ENCODE results near the gene C5orf63. TPM values are rescaled to one million over a fixed set of nuclear protein-coding genes. Genes with fewer than 3 reads are reported as not detected.

Gene C5orf63
- total RNA-seq, 1 experiment from 2014 or later = 2.2 TPM

DNA sequence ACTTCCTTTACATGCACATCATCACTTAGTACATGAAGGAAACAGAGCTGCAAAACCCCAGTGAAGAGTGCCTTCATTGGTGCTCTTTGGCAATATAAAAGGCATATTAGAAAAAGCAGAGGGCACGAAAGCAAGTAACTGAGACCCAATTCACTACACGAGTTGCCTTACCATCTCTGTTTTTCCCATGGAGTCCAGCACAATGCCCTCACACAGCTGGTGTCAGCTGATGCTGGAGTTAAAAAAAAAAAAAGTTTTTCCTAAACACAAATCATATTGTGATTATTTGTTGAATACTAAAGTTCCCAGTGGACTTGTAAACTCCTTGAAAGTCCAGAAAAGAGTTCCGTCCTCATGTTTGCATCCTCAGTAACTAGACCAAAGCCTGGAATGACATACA lies 68.6 kb downstream of the C5orf63 start:
- no peak overlapping the region for H3K4me3 ChIP-seq (ENCODE audit: low read depth, low read length, poor library complexity, severe bottlenecking)
- POLR2A ChIA-PET (ENCODE audit: low non-redundant PET) = no interaction called here
- intact Hi-C loops (cut with micrococcal nuclease; ENCODE audit: unreplicated experiment) = no loop called here
- CTCF ChIA-PET = no interaction called here
- no peaks in the 10 kb centered on the region for H3K9me3 ChIP-seq (ENCODE audit: low read depth, low read length, poor library complexity, severe bottlenecking)
- TF ChIP-seq EZH2 (IDR thresholded peaks at IDR 0.05; ENCODE audit: borderline replicate concordance, low read depth, low read length, poor library complexity, severe bottlenecking) = no peak
- TF ChIP-seq, protein P1, sequence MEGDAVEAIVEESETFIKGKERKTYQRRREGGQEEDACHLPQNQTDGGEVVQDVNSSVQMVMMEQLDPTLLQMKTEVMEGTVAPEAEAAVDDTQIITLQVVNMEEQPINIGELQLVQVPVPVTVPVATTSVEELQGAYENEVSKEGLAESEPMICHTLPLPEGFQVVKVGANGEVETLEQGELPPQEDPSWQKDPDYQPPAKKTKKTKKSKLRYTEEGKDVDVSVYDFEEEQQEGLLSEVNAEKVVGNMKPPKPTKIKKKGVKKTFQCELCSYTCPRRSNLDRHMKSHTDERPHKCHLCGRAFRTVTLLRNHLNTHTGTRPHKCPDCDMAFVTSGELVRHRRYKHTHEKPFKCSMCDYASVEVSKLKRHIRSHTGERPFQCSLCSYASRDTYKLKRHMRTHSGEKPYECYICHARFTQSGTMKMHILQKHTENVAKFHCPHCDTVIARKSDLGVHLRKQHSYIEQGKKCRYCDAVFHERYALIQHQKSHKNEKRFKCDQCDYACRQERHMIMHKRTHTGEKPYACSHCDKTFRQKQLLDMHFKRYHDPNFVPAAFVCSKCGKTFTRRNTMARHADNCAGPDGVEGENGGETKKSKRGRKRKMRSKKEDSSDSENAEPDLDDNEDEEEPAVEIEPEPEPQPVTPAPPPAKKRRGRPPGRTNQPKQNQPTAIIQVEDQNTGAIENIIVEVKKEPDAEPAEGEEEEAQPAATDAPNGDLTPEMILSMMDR (conservative IDR thresholded peaks at IDR 0.05; ENCODE audit: low read depth, low read length) = no peak
- H3K27ac ChIP-seq (ENCODE audit: low read depth, low read length, poor library complexity, severe bottlenecking) = no peak overlapping the region
- no peaks in the 10 kb centered on the region for H3K27me3 ChIP-seq (replicated peaks; ENCODE audit: insufficient read depth, low read depth, low read length, poor library complexity)
- H3K4me1 ChIP-seq (ENCODE audit: insufficient read depth, low read length, poor library complexity, severe bottlenecking) = no peaks in the 10 kb centered on the region
- no TSS peak for BruUV-seq (replicated peaks)
- no peak for DNase-seq (ENCODE audit: low spot score)
- H3K36me3 ChIP-seq (ENCODE audit: insufficient read depth, low read length, poor library complexity, severe bottlenecking) = no peaks in the 10 kb centered on the region

DNA sequence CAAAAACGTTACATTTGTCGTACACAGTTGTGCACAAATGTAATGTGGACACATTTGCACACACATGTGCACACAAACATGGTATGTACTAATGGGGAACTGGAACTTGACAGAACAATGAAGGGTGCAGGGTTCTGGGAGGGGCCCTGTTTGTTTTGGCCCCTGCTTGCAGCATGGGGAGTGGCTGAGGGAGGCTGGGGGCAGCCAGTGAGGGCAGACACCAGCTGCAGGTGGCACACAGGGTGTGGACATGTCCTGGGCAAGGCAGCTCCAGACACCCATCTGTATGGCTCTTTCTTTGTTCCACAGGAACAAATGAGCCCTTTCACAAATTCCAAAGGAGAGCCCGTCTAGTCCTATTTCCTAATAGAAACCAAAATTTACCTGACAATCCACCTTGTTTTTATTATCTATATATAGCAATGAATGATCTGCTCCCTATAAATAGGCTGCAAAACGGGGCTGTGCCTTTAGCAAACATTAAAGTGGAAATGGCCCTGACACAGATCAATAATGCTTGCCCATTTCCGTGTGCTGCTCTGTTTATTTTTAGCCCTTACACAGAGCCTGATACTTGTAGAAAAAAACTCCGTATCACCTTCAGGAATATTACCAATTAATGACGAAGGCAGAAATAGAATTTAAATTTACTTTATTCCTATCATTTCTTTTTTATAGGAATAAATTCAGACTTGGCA lies 69.4 kb downstream of the C5orf63 start:
- H3K27ac ChIP-seq (ENCODE audit: low read depth, low read length, poor library complexity, severe bottlenecking) = no peak overlapping the region
- H3K27me3 ChIP-seq (replicated peaks; ENCODE audit: insufficient read depth, low read depth, low read length, poor library complexity) = no peaks in the 10 kb centered on the region
- H3K4me1 ChIP-seq (ENCODE audit: insufficient read depth, low read length, poor library complexity, severe bottlenecking) = no peaks in the 10 kb centered on the region
- no peaks in the 10 kb centered on the region for H3K9me3 ChIP-seq (ENCODE audit: low read depth, low read length, poor library complexity, severe bottlenecking)
- H3K4me3 ChIP-seq (ENCODE audit: low read depth, low read length, poor library complexity, severe bottlenecking) = no peak overlapping the region
- no peaks in the 10 kb centered on the region for H3K36me3 ChIP-seq (ENCODE audit: insufficient read depth, low read length, poor library complexity, severe bottlenecking)
- no peak for DNase-seq (ENCODE audit: low spot score)
- BruUV-seq (replicated peaks) = no TSS peak
- intact Hi-C loops (cut with micrococcal nuclease; ENCODE audit: unreplicated experiment) = no loop called here
- CTCF ChIA-PET = no interaction called here
- no peak for TF ChIP-seq EZH2 (IDR thresholded peaks at IDR 0.05; ENCODE audit: borderline replicate concordance, low read depth, low read length, poor library complexity, severe bottlenecking)
- TF ChIP-seq, protein P1 (conservative IDR thresholded peaks at IDR 0.05; ENCODE audit: low read depth, low read length) = no peak
- POLR2A ChIA-PET (ENCODE audit: low non-redundant PET) = no interaction called here

- H3K27ac ChIP-seq (ENCODE audit: low read depth, low read length, poor library complexity, severe bottlenecking) = no peak overlapping the region
- intact Hi-C loops (cut with micrococcal nuclease; ENCODE audit: unreplicated experiment) = no loop called here
- no TSS peak for BruUV-seq (replicated peaks)
- POLR2A ChIA-PET (ENCODE audit: low non-redundant PET) = no interaction called here
- H3K36me3 ChIP-seq (ENCODE audit: insufficient read depth, low read length, poor library complexity, severe bottlenecking) = no peaks in the 10 kb centered on the region
- no peak overlapping the region for H3K4me3 ChIP-seq (ENCODE audit: low read depth, low read length, poor library complexity, severe bottlenecking)
- DNase-seq (ENCODE audit: low spot score) = no peak
- no peak for TF ChIP-seq EZH2 (IDR thresholded peaks at IDR 0.05; ENCODE audit: borderline replicate concordance, low read depth, low read length, poor library complexity, severe bottlenecking)
- TF ChIP-seq, protein P1 (conservative IDR thresholded peaks at IDR 0.05; ENCODE audit: low read depth, low read length) = no peak
- no peaks in the 10 kb centered on the region for H3K9me3 ChIP-seq (ENCODE audit: low read depth, low read length, poor library complexity, severe bottlenecking)
- no peaks in the 10 kb centered on the region for H3K4me1 ChIP-seq (ENCODE audit: insufficient read depth, low read length, poor library complexity, severe bottlenecking)
- H3K27me3 ChIP-seq (replicated peaks; ENCODE audit: insufficient read depth, low read depth, low read length, poor library complexity) = no peaks in the 10 kb centered on the region
- CTCF ChIA-PET = no interaction called here
Measured at GRCh38 chr5:127002390-127002789, 70.9 kb downstream of the C5orf63 start.

Data from A673 (cell line).